GM12878 (cell line): ENCODE data around the gene CD63. TPM values are rescaled to one million over a fixed set of nuclear protein-coding genes. Genes with fewer than 3 reads are reported as not detected.

ENCODE experiments used
- ATAC-seq: fragments of 200-7000 bp; cut with Tn5 transposase; 3 replicates; pipeline ENCODE4 v1.9.1; 2020; ENCODE audit warnings: mild to moderate bottlenecking, moderate library complexity
- BruUV-seq: library from RNA; stranded (reverse); fragments of 400-500 nt; replicated peaks from 2 replicates; lab custom pipeline; 2021; lab: Mats Ljungman, UMichigan
- CTCF ChIA-PET: fragments of 300-600 bp; sonication (Branson Sonifier 250); formaldehyde crosslinking; extraction: SDS; loops from one replicate; lab custom pipeline; 2021; ENCODE audit warnings: inconsistent platforms; lab: Yijun Ruan, JAX
- POLR2A ChIA-PET: fragments of 350-600 bp; formaldehyde crosslinking; extraction: SDS; loops from one replicate; lab custom pipeline; 2021; ENCODE audit warnings: inconsistent platforms; lab: Charles Lee
- RAD21 ChIA-PET: fragments of 300-600 bp; sonication (Branson Sonifier 250); formaldehyde crosslinking; loops from one replicate; lab custom pipeline; 2023; ENCODE audit warnings: antibody characterized with exemption; ENCODE audit not compliant: unreplicated experiment; lab: Charles Lee
- SMC1A ChIA-PET: fragments of 300-600 bp; sonication (Branson Sonifier 250); formaldehyde crosslinking; loops from one replicate; lab custom pipeline; 2023; ENCODE audit not compliant: unreplicated experiment, uncharacterized antibody; lab: Charles Lee
- DNase-seq: peaks from one replicate; pipeline ENCODE4 v3.0.0-alpha.2; 2011; ENCODE audit warnings: low read depth, low spot score
- FAIRE-seq: peaks from 3 replicates; lab custom pipeline; 2011; peaks lifted over from hg19 to GRCh38; lab: Jason Lieb, UNC
- H2AFZ ChIP-seq: 2 replicates; pipeline ENCODE4 v1.6.0; 2011; ENCODE audit warnings: low read depth, low read length, control low read depth; ENCODE audit not compliant: control insufficient read depth
- H3K27ac ChIP-seq: 2 replicates; pipeline ENCODE4 v1.5.1; 2011; ENCODE audit warnings: control low read depth; ENCODE audit not compliant: control insufficient read depth, insufficient read depth
- H3K27me3 ChIP-seq, 2 experiments: replicated peaks in 1 of 2; 2 replicates each; pipeline versions ENCODE4 v1.6.0 to v1.6.1; 2011; ENCODE audit warnings: low read length in 1 of 2; ENCODE audit not compliant: control insufficient read depth in 2 of 2, insufficient read depth in 2 of 2
- H3K36me3 ChIP-seq, 2 experiments: 2 replicates each; pipeline ENCODE4 v1.5.1; 2011; ENCODE audit warnings: low read length in 1 of 2; ENCODE audit not compliant: control insufficient read depth in 2 of 2, insufficient read depth in 2 of 2
- H3K4me1 ChIP-seq: 2 replicates; pipeline ENCODE4 v1.6.1; 2011; ENCODE audit warnings: mild to moderate bottlenecking, low read length, moderate library complexity, mixed read lengths; ENCODE audit not compliant: control insufficient read depth, insufficient read depth
- H3K4me2 ChIP-seq: 2 replicates; pipeline ENCODE4 v1.6.0; 2011; ENCODE audit warnings: control low read depth; ENCODE audit not compliant: control insufficient read depth, insufficient read depth
- H3K4me3 ChIP-seq: fragments of 200-600 bp; sonication (generic); 2 replicates; pipeline ENCODE4 v1.5.1; 2016
- H3K79me2 ChIP-seq: 2 replicates; pipeline ENCODE4 v1.6.0; 2011; ENCODE audit warnings: low read length; ENCODE audit not compliant: control insufficient read depth, insufficient read depth
- H3K9ac ChIP-seq: 2 replicates; pipeline ENCODE4 v1.8.0; 2011; ENCODE audit warnings: low read length, control low read depth, mixed read lengths; ENCODE audit not compliant: control insufficient read depth, insufficient read depth
- H3K9me3 ChIP-seq: replicated peaks from 3 replicates; pipeline ENCODE4 v1.5.1; 2011; ENCODE audit warnings: mild to moderate bottlenecking, low read length; ENCODE audit not compliant: control insufficient read depth, insufficient read depth
- H4K20me1 ChIP-seq: 2 replicates; pipeline ENCODE4 v1.6.0; 2011; ENCODE audit not compliant: control insufficient read depth, insufficient read depth
- BACH1 ChIP-seq: fragments of 450-650 bp; IDR thresholded peaks from 2 replicates; pipeline ENCODE4 v1.6.1; 2017; ENCODE audit warnings: mild to moderate bottlenecking, borderline replicate concordance
- BHLHE40 ChIP-seq, 2 experiments: fragments of 450-650 bp in 1 of 2; IDR thresholded peaks; 2 replicates each; pipeline ENCODE4 v1.6.1; 2011 to 2017; ENCODE audit warnings: low read depth in 2 of 2, borderline replicate concordance in 1 of 2, improper control_type of control experiment in 1 of 2, low read length in 1 of 2, mild to moderate bottlenecking in 1 of 2
- CBX5 ChIP-seq: sonication (generic); IDR thresholded peaks from 2 replicates; pipeline ENCODE4 v1.6.1; 2016; ENCODE audit warnings: low read depth, moderate library complexity, mild to moderate bottlenecking, inconsistent platforms
- HDAC2 ChIP-seq: fragments of 200-600 bp; sonication (generic); IDR thresholded peaks from 2 replicates; pipeline ENCODE4 v1.6.1; 2017
- NFXL1 ChIP-seq: fragments of 450-650 bp; IDR thresholded peaks from 2 replicates; pipeline ENCODE4 v1.6.1; 2017; ENCODE audit warnings: antibody characterized with exemption, mild to moderate bottlenecking, borderline replicate concordance
- POLR2AphosphoS2 ChIP-seq: IDR thresholded peaks from 2 replicates; pipeline ENCODE4 v1.6.1; 2011; ENCODE audit warnings: low read depth, mild to moderate bottlenecking, low read length, improper control_type of control experiment, moderate library complexity
- SMARCA5 ChIP-seq: fragments of 450-650 bp; IDR thresholded peaks from 2 replicates; pipeline ENCODE4 v1.6.1; 2017; ENCODE audit warnings: mild to moderate bottlenecking
- ZNF274 ChIP-seq: IDR thresholded peaks from one replicate; pipeline ENCODE4 v1.8.0; 2011; ENCODE audit not compliant: insufficient read length, insufficient read depth
- ZZZ3 ChIP-seq: IDR thresholded peaks from 2 replicates; pipeline ENCODE4 v1.6.1; 2011; ENCODE audit warnings: low read depth; ENCODE audit not compliant: control insufficient read depth, insufficient read length
- WGBS: methylation state at CpG from one replicate; pipeline ENCODE4 v1.1.6; 2016; ENCODE audit warnings: low lambda C conversion rate; ENCODE audit not compliant: insufficient replicate concordance, insufficient coverage; ENCODE audit errors: missing lambda C conversion rate; 5-methylcytosine and 5-hydroxymethylcytosine counted together
- in situ Hi-C: fragments of 300-500 bp; cut with MboI; formaldehyde crosslinking; loops from 9 replicates; pipeline ENCODE4 v1.14.3; 2018; ENCODE audit warnings: mixed read lengths
- intact Hi-C: fragments of 100-400 bp; cut with micrococcal nuclease; formaldehyde crosslinking; loops from one replicate; pipeline ENCODE4 v1.14.2; 2022; ENCODE audit not compliant: unreplicated experiment
- polyA plus RNA-seq, 11 experiments: library from polyadenylated mRNA; depleted of rRNA in 4 of 11; unstranded in 6 of 11; stranded (reverse) in 5 of 11; fragments of >200 nt; fragmentation: Nextera tagmentation in 4 of 11; fragmentation: Illumina TruSeq in 1 of 11; extraction: Ambion mirVana in 4 of 11; extraction: Trizol in 1 of 11; gene quantifications; 1 replicate in 1 of 11; 2 replicates in 10 of 11; pipeline versions ENCODE4 v1.2.1 to v1.2.3, GENCODE V29; 2011 to 2016; ENCODE audit warnings: inconsistent platforms in 2 of 11, missing spikeins in 2 of 11, low read depth in 1 of 11
- total RNA-seq, 4 experiments: library from RNA; depleted of rRNA in 3 of 4; stranded (reverse); fragments of >200 nt in 3 of 4; fragmentation: Illumina TruSeq in 1 of 4; extraction: Trizol in 1 of 4; gene quantifications; 2 replicates each; pipeline versions ENCODE4 v1.2.1 to v1.2.3, GENCODE V29; 2013 to 2021
- TF ChIP-seq, protein P1 (sequence below): IDR thresholded peaks from 2 replicates; pipeline ENCODE4 v1.6.1; 2012; ENCODE audit warnings: low read depth, low read length, improper control_type of control experiment

CD63 gene
- total and polyA plus RNA-seq, 10 of the 15 experiments (the other 5 are each of a cell fraction or from before 2014, with no cell fraction given), result 147 to 220 (median 183) TPM

DNA sequence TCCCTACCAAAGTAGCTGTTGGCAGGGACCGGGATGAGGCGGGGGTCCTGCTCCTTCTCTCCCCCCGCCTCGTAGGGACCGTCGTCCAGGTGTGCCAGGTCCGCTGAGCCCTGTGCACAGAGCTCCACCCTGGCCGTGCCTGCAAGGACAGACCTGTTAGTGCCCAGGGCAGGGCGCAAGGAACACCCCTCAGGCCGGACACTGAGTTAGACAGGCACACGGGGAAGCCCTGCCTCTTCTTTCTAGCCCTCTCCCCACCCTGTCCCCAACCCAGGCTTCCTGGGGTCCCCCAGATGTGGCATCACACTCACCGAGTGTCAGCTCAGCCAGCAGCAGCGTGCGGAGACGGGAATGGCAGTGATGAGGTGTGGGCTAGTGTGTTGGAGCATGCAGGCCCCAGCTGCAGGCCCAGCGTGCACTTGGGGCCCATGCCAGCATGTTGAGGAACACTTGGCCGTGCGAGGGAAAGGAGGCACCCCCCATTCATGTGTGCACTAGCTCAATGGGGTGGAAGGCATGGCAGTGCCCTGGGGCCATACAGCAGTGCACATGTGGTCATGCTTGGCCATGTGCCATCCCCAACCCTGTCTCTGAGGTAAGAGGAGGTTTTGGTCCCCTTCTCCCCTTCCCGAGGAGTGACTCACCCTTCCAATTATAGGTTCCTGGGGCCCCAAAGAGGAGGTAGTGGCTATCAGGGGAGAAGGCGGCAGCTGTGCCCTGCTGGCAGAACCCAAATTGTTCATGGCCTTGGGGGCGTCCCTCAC is 28.4 kb downstream of the CD63 start:
- H3K36me3 ChIP-seq, result no peaks in the 10 kb centered on the region
- no peak overlapping the region for H3K27ac ChIP-seq
- intact Hi-C loops (no loop called here), in situ Hi-C loops (no loop called here)
- no peak overlapping the region for H3K4me3 ChIP-seq
- ChIA-PET SMC1A (no interaction called here), RAD21 (no interaction called here), CTCF (no interaction called here), POLR2A (no interaction called here)
- no peaks in the 10 kb centered on the region for H3K4me1 ChIP-seq
- H3K9ac ChIP-seq, result no peak overlapping the region
- H3K27me3 ChIP-seq, result no peaks in the 10 kb centered on the region
- 37% methylated on average over 16 of the region's 21 CpGs for WGBS
- no peak overlapping the region for H2AFZ ChIP-seq
- no TSS peak for BruUV-seq
- no peak for ATAC-seq
- TF ChIP-seq, protein P1, sequence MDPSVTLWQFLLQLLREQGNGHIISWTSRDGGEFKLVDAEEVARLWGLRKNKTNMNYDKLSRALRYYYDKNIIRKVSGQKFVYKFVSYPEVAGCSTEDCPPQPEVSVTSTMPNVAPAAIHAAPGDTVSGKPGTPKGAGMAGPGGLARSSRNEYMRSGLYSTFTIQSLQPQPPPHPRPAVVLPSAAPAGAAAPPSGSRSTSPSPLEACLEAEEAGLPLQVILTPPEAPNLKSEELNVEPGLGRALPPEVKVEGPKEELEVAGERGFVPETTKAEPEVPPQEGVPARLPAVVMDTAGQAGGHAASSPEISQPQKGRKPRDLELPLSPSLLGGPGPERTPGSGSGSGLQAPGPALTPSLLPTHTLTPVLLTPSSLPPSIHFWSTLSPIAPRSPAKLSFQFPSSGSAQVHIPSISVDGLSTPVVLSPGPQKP, result no peak
- TF ChIP-seq SMARCA5, result no peak
- no peak for TF ChIP-seq ZNF274
- no peak for TF ChIP-seq BACH1
- no peak for TF ChIP-seq POLR2AphosphoS2
- no peak for TF ChIP-seq NFXL1
- no peak for TF ChIP-seq CBX5
- TF ChIP-seq HDAC2, result no peak
- no peak for TF ChIP-seq BHLHE40 (IDR thresholded peaks at IDR 0.05; ENCODE audit: borderline replicate concordance in 1 of 2, low read depth in 2 of 2, low read length in 1 of 2)
- TF ChIP-seq ZZZ3, result no peak
- DNase-seq, result no peak
- no peak overlapping the region for H3K4me2 ChIP-seq
- no peaks in the 10 kb centered on the region for H4K20me1 ChIP-seq
- no peak for FAIRE-seq
- H3K9me3 ChIP-seq, result no peaks in the 10 kb centered on the region
- H3K79me2 ChIP-seq, result no peaks in the 10 kb centered on the region
